Measurements from ENCODE around the gene NTM.

DNA sequence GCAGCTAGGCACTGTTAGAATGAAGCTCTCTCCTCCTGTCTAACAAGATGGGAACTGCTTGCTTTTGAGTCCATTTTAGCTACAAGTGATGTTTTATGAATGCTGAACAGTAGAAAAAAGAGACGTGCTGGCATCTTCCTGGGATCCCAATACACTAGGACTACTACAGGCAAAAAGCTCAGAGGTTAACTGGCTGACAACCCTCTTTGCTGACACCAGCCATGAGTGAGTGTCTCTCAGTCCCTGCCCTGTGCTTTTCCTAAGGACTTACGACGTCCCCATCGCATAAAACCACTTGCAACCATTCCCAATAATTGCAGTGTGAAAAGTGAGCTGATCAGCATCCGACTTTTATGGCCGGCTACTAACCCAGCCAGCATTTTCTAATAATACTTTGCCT lies 213.5 kb downstream of the NTM start:
- TF ChIP-seq L3MBTL2 (conservative IDR thresholded peaks at IDR 0.05) (no peak), ARNT (IDR thresholded peaks at IDR 0.05) (no peak), FOXK2 (IDR thresholded peaks at IDR 0.05) (no peak), SP1 (IDR thresholded peaks at IDR 0.05) (no peak), SUZ12 (IDR thresholded peaks at IDR 0.05) (no peak), TARDBP (IDR thresholded peaks at IDR 0.05) (no peak), ZNF384 (IDR thresholded peaks at IDR 0.05) (no peak), FOXA1 (IDR thresholded peaks at IDR 0.05) (no peak)
- TF ChIP-seq, protein P1, sequence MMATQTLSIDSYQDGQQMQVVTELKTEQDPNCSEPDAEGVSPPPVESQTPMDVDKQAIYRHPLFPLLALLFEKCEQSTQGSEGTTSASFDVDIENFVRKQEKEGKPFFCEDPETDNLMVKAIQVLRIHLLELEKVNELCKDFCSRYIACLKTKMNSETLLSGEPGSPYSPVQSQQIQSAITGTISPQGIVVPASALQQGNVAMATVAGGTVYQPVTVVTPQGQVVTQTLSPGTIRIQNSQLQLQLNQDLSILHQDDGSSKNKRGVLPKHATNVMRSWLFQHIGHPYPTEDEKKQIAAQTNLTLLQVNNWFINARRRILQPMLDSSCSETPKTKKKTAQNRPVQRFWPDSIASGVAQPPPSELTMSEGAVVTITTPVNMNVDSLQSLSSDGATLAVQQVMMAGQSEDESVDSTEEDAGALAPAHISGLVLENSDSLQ (IDR thresholded peaks at IDR 0.05): no peak
